Endothelial cell of umbilical vein (primary cell): ENCODE measurements around the gene METRN. TPM values are rescaled to one million over a fixed set of nuclear protein-coding genes. Genes with fewer than 3 reads are reported as not detected.

Experiments used
- BruUV-seq: library from RNA; stranded (reverse); fragments of 400-500 nt; replicated peaks from 2 replicates; lab custom pipeline; 2021; lab: Mats Ljungman, UMichigan
- CTCF ChIA-PET: fragments of 300-600, 350-600 bp; sonication (Branson Sonifier 250); formaldehyde crosslinking; loops from one replicate; lab custom pipeline; 2021; ENCODE audit warnings: antibody characterized with exemption, inconsistent platforms; lab: Charles Lee
- POLR2A ChIA-PET: fragments of 300-600, 350-600 bp; sonication (Branson Sonifier 250); formaldehyde crosslinking; loops from one replicate; lab custom pipeline; 2021; ENCODE audit warnings: antibody characterized with exemption, inconsistent platforms; lab: Charles Lee
- DNase-seq: peaks from one replicate; pipeline ENCODE4 v3.0.0-alpha.2; 2011; ENCODE audit warnings: low read depth, low spot score
- FAIRE-seq: peaks from 2 replicates; lab custom pipeline; 2011; peaks lifted over from hg19 to GRCh38; lab: Jason Lieb, UNC
- H2AFZ ChIP-seq: 2 replicates; pipeline ENCODE4 v1.6.0; 2012; ENCODE audit warnings: low read depth, low read length, control low read depth, inconsistent platforms
- H3K27ac ChIP-seq: 2 replicates; pipeline ENCODE4 v1.5.1; 2011; ENCODE audit warnings: low read depth, mild to moderate bottlenecking, control low read depth, low read length, moderate library complexity; ENCODE audit not compliant: insufficient read depth
- H3K27me3 ChIP-seq, 2 experiments: 2 replicates each; pipeline versions ENCODE4 v1.6.0 to v1.6.1; 2011; ENCODE audit warnings: low read length in 2 of 2, mixed read lengths in 1 of 2; ENCODE audit not compliant: control insufficient read depth in 2 of 2, insufficient read depth in 2 of 2
- H3K36me3 ChIP-seq, 2 experiments: 2 replicates in 1 of 2; 3 replicates in 1 of 2; pipeline ENCODE4 v1.5.1; 2011; ENCODE audit warnings: low read length in 2 of 2, mild to moderate bottlenecking in 1 of 2, moderate library complexity in 1 of 2; ENCODE audit not compliant: control insufficient read depth in 2 of 2, insufficient read depth in 2 of 2; ENCODE audit errors: extremely low read depth in 1 of 2
- H3K4me1 ChIP-seq: 3 replicates; pipeline ENCODE4 v1.5.1; 2011; ENCODE audit warnings: mild to moderate bottlenecking, low read length; ENCODE audit not compliant: control insufficient read depth, insufficient read depth; ENCODE audit errors: extremely low read depth
- H3K4me2 ChIP-seq: 2 replicates; pipeline ENCODE4 v1.6.1; 2011; ENCODE audit warnings: low read length, control low read depth, mixed read lengths; ENCODE audit not compliant: insufficient read depth
- H3K4me3 ChIP-seq, 3 experiments: fragments of 200-600 bp in 1 of 3; sonication (generic), shearing (Covaris generic) in 1 of 3; replicated peaks in 1 of 3; 2 replicates each; pipeline ENCODE4 v1.5.1; 2011 to 2016; ENCODE audit warnings: control low read depth in 3 of 3, low read length in 3 of 3, mild to moderate bottlenecking in 2 of 3, inconsistent platforms in 1 of 3, low read depth in 1 of 3, moderate library complexity in 1 of 3; ENCODE audit not compliant: insufficient read depth in 1 of 3
- H3K79me2 ChIP-seq: 2 replicates; pipeline ENCODE4 v1.6.0; 2012; ENCODE audit warnings: low read length, inconsistent platforms; ENCODE audit not compliant: control insufficient read depth, insufficient read depth
- H3K9ac ChIP-seq: replicated peaks from 2 replicates; pipeline ENCODE3; 2011; ENCODE audit warnings: low read length, control low read depth; ENCODE audit not compliant: insufficient read depth; ENCODE audit errors: extremely low read depth
- H3K9me1 ChIP-seq: replicated peaks from 3 replicates; pipeline ENCODE4 v1.6.0; 2011; ENCODE audit warnings: mild to moderate bottlenecking, low read length; ENCODE audit not compliant: control insufficient read depth, insufficient read depth; ENCODE audit errors: extremely low read depth
- H3K9me3 ChIP-seq: replicated peaks from 2 replicates; pipeline ENCODE4 v1.5.1; 2012; ENCODE audit warnings: low read length, inconsistent platforms; ENCODE audit not compliant: control insufficient read depth, insufficient read depth
- H4K20me1 ChIP-seq: replicated peaks from 2 replicates; pipeline ENCODE3; 2011; ENCODE audit warnings: mild to moderate bottlenecking, low read length; ENCODE audit not compliant: control insufficient read depth, insufficient read depth; ENCODE audit errors: extremely low read depth
- EZH2 ChIP-seq: IDR thresholded peaks from 2 replicates; pipeline ENCODE4 v1.6.1; 2012; ENCODE audit warnings: borderline replicate concordance, low read depth, mild to moderate bottlenecking, moderate library complexity, low read length, inconsistent platforms; ENCODE audit not compliant: severe bottlenecking
- FOS ChIP-seq: IDR thresholded peaks from 2 replicates; pipeline ENCODE4 v1.6.1; 2011; ENCODE audit warnings: mild to moderate bottlenecking, low read length, moderate library complexity, borderline replicate concordance; ENCODE audit not compliant: insufficient read depth
- GATA2 ChIP-seq: IDR thresholded peaks from 2 replicates; pipeline ENCODE4 v1.7.0; 2011; ENCODE audit warnings: low read depth, mild to moderate bottlenecking, moderate library complexity, mixed read lengths, low read length; ENCODE audit not compliant: insufficient read length, insufficient read depth
- POLR2AphosphoS5 ChIP-seq: IDR thresholded peaks from 2 replicates; pipeline ENCODE4 v1.6.1; 2012; ENCODE audit warnings: low read depth, mild to moderate bottlenecking, control low read depth, low read length, moderate library complexity; ENCODE audit not compliant: insufficient read depth
- dilution Hi-C: fragments of 300-500 bp; cut with MboI; formaldehyde crosslinking; loops from one replicate; pipeline ENCODE4 v1.15.0; 2019; ENCODE audit warnings: low sequenced_read_pairs; ENCODE audit not compliant: extremely low pct_ligation_motif_present
- intact Hi-C: fragments of 100-400 bp; cut with micrococcal nuclease; formaldehyde crosslinking; loops from one replicate; pipeline ENCODE4 v1.10.0; 2022
- polyA plus RNA-seq, 4 experiments: library from polyadenylated mRNA; depleted of rRNA in 3 of 4; stranded (reverse) in 3 of 4; unstranded in 1 of 4; fragments of >200 nt; gene quantifications; 2 replicates each; pipeline versions ENCODE4 v1.2.1 to v1.2.3, GENCODE V29; 2011 to 2012; ENCODE audit warnings: missing spikeins in 1 of 4
- total RNA-seq: library from RNA; stranded (reverse); gene quantifications from 2 replicates; pipeline ENCODE4 v1.2.3, GENCODE V29; 2021
- TF ChIP-seq, protein P1 (sequence below): IDR thresholded peaks from 2 replicates; pipeline ENCODE4 v1.6.1; 2011; ENCODE audit not compliant: insufficient read depth, insufficient read length

Gene METRN
- total and polyA plus RNA-seq, 2 donors (not counting 3 experiments of a cell fraction or from before 2014, with no cell fraction given), result 10.0 to 16.1 TPM

DNA sequence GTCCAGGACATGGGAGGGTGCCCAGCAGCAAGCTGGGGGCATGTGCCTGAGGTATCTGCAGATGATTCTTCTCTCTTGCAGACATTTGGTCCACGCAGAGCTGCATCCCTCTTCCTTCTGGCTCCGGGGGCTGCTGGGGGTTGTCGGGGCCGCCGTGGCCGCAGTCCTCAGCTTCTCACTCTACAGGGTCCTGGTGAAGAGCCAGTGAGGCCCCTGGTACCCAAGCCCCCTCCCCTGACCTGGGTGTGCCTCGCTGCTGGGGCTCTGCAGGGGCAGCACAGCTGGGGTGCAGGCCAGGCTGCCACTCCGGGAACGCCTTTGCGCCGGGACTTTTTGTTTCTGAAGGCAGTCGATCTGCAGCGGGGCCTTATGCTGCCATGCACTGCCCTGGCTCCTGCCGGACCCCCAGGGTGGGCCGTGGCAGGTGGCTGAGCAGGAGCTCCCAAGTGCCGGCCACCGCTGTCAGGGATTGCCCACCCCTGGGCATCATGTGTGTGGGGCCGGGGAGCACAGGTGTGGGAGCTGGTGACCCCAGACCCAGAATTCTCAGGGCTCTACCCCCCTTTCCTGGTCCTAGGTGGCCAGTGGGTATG is 41.4 kb upstream of the METRN start:
- ChIA-PET POLR2A (no interaction called here), CTCF (no interaction called here)
- H2AFZ ChIP-seq, result no peak overlapping the region
- no peaks in the 10 kb centered on the region for H3K4me1 ChIP-seq
- no peaks in the 10 kb centered on the region for H3K9me3 ChIP-seq
- H3K4me3 ChIP-seq, result no peak overlapping the region
- no peak for FAIRE-seq
- H3K9me1 ChIP-seq, result no peaks in the 10 kb centered on the region
- TF ChIP-seq GATA2 (no peak), POLR2AphosphoS5 (no peak), FOS (no peak)
- TF ChIP-seq, protein P1, sequence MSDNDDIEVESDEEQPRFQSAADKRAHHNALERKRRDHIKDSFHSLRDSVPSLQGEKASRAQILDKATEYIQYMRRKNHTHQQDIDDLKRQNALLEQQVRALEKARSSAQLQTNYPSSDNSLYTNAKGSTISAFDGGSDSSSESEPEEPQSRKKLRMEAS, result no peak
- no peak overlapping the region for H3K9ac ChIP-seq
- no peak overlapping the region for H3K4me2 ChIP-seq
- BruUV-seq, result TSS peak; percentile 12
- H3K27me3 ChIP-seq, result no peaks in the 10 kb centered on the region
- no peak for DNase-seq
- peaks cover 13% of the 10 kb centered on the region for H3K79me2 ChIP-seq
- peaks cover 5 to 35% of the 10 kb centered on the region in 2 experiments for H3K36me3 ChIP-seq
- no peaks in the 10 kb centered on the region for H4K20me1 ChIP-seq
- H3K27ac ChIP-seq, result no peak overlapping the region
- dilution Hi-C loops, result no loop called here
- intact Hi-C loops, result no loop called here

DNA sequence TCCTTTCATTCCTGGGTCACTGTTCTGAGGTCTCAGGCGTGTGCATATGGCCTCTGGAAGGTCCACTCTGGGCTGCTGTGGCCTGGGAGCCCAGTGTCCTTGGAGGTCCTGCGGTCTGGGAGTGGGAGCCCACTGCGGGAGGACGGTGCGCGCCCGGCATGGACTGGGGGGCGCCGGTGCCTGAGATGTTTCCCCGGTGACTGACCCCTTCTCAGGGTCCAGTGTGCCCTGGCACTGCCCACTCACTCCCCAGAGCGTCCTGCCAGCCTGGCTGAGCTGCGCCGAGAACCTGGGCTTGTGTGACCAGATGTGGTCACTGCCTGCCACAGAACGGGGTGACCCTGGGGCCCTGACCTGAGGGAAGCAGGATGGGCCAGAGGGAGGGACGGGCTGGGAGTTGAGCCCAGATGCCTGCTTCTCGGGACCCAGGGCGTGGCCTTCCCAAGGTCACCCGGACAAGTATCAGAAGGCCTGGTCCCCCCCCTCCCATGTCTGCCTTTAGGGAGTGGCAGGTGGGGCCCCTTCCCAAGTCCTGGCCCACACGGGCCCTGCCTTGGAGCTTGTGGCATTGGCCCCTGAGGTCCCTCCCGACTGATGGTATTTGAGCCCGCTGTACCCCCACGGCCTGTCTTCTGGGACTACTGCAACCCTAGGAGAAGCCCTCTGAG is 40.6 kb upstream of the METRN start:
- H3K9ac ChIP-seq, result no peak overlapping the region
- no peaks in the 10 kb centered on the region for H4K20me1 ChIP-seq
- H3K27me3 ChIP-seq, result no peaks in the 10 kb centered on the region
- H3K9me1 ChIP-seq, result no peaks in the 10 kb centered on the region
- DNase-seq, result no peak
- no peak overlapping the region for H3K4me3 ChIP-seq
- CTCF ChIA-PET, result interaction anchor here (1.5 kb wide), 1 partner anchor 11 kb away, joined by 4 read pairs; no protein-coding TSS in a partner anchor
- POLR2A ChIA-PET, result no interaction called here
- H3K79me2 ChIP-seq, result peaks cover 4% of the 10 kb centered on the region
- H3K27ac ChIP-seq, result no peak overlapping the region
- H3K9me3 ChIP-seq, result no peaks in the 10 kb centered on the region
- H2AFZ ChIP-seq, result no peak overlapping the region
- intact Hi-C loops (no loop called here), dilution Hi-C loops (no loop called here)
- no peak for FAIRE-seq
- TF ChIP-seq POLR2AphosphoS5, result no peak
- TF ChIP-seq EZH2, result no peak
- BruUV-seq, result no TSS peak
- no peaks in the 10 kb centered on the region for H3K4me1 ChIP-seq
- H3K36me3 ChIP-seq, result peaks cover 5 to 35% of the 10 kb centered on the region in 2 experiments
- H3K4me2 ChIP-seq, result no peak overlapping the region
